Measurements from ENCODE around the gene KREMEN1.
"Not testable (repeated sequence)": the region's sequence is repeated elsewhere in the genome, so short reads cannot be mapped to it uniquely, and the experiment has no call there.

Gene KREMEN1

GRCh38 chr22:29114392-29114791 lies 41.6 kb downstream of the KREMEN1 start:
- Histone ChIP-seq H3K4me3 (ENCODE audit: low read length) (no peak overlapping the region), H2BK15ac (replicated peaks; ENCODE audit: low read depth) (no peak overlapping the region), H3K36me3 (ENCODE audit: control insufficient read depth, insufficient read depth, low read length) (no peaks in the 10 kb centered on the region), H2AK5ac (ENCODE audit: low read length) (no peak overlapping the region), H2BK120ac (ENCODE audit: low read depth, low read length) (no peak overlapping the region), H3K18ac (ENCODE audit: low read length) (no peak overlapping the region), H3K79me2 (ENCODE audit: control insufficient read depth, insufficient read depth, low read length) (no peaks in the 10 kb centered on the region), H4K5ac (ENCODE audit: low read length) (no peak overlapping the region), H3K27me3 (ENCODE audit: insufficient read depth, low read length, poor library complexity) (no peaks in the 10 kb centered on the region), H3K4me1 (ENCODE audit: control insufficient read depth, low read depth, low read length) (no peaks in the 10 kb centered on the region), H2BK5ac (ENCODE audit: low read length) (no peak overlapping the region), H3K27ac (ENCODE audit: low read depth, low read length) (no peak overlapping the region), H3K4ac (ENCODE audit: low read depth, low read length) (no peak overlapping the region), H3K79me1 (ENCODE audit: low read length) (no peaks in the 10 kb centered on the region), H3K9ac (ENCODE audit: low read length) (no peak overlapping the region), H3K56ac (ENCODE audit: low read length) (no peak overlapping the region), H3K23ac (ENCODE audit: low read length) (no peak overlapping the region), H4K8ac (ENCODE audit: low read depth, low read length) (no peak overlapping the region), H3K4me2 (ENCODE audit: low read length) (no peak overlapping the region)
- DNase-seq, result no peak
- WGBS (ENCODE audit: extremely low coverage, insufficient coverage, low lambda C conversion rate), result no CpG with 5 or more reads among the region's 4 CpGs

- Histone ChIP-seq H3K4ac (ENCODE audit: low read depth, low read length) (no peak overlapping the region), H4K8ac (ENCODE audit: low read depth, low read length) (no peak overlapping the region), H3K4me1 (ENCODE audit: control insufficient read depth, low read depth, low read length) (no peaks in the 10 kb centered on the region), H3K4me2 (ENCODE audit: low read length) (no peak overlapping the region), H3K27ac (ENCODE audit: low read depth, low read length) (no peak overlapping the region), H2BK120ac (ENCODE audit: low read depth, low read length) (no peak overlapping the region), H2BK15ac (replicated peaks; ENCODE audit: low read depth) (no peak overlapping the region), H3K79me1 (ENCODE audit: low read length) (no peaks in the 10 kb centered on the region), H3K18ac (ENCODE audit: low read length) (no peak overlapping the region), H3K4me3 (ENCODE audit: low read length) (no peak overlapping the region), H3K79me2 (ENCODE audit: control insufficient read depth, insufficient read depth, low read length) (no peaks in the 10 kb centered on the region), H4K5ac (ENCODE audit: low read length) (no peak overlapping the region), H3K56ac (ENCODE audit: low read length) (no peak overlapping the region), H2BK5ac (ENCODE audit: low read length) (no peak overlapping the region), H2AK5ac (ENCODE audit: low read length) (no peak overlapping the region), H3K9ac (ENCODE audit: low read length) (no peak overlapping the region), H3K23ac (ENCODE audit: low read length) (no peak overlapping the region), H3K27me3 (ENCODE audit: insufficient read depth, low read length, poor library complexity) (no peaks in the 10 kb centered on the region), H3K36me3 (ENCODE audit: control insufficient read depth, insufficient read depth, low read length) (no peaks in the 10 kb centered on the region)
- no CpG with 5 or more reads among the region's 2 CpGs for WGBS (ENCODE audit: extremely low coverage, insufficient coverage, low lambda C conversion rate)
- no peak for DNase-seq
Observed at GRCh38 chr22:29115682-29116288, 43.0 kb downstream of the KREMEN1 start.

GRCh38 chr22:29116397-29117123 lies 43.7 kb downstream of the KREMEN1 start:
- H3K23ac ChIP-seq (ENCODE audit: low read length), result no peak overlapping the region
- H4K5ac ChIP-seq (ENCODE audit: low read length), result no peak overlapping the region
- H3K4me2 ChIP-seq (ENCODE audit: low read length), result no peak overlapping the region
- H3K27me3 ChIP-seq (ENCODE audit: insufficient read depth, low read length, poor library complexity), result no peaks in the 10 kb centered on the region
- no peak overlapping the region for H2BK120ac ChIP-seq (ENCODE audit: low read depth, low read length)
- H3K4me3 ChIP-seq (ENCODE audit: low read length), result no peak overlapping the region
- DNase-seq, result no peak
- no peaks in the 10 kb centered on the region for H3K4me1 ChIP-seq (ENCODE audit: control insufficient read depth, low read depth, low read length)
- H2AK5ac ChIP-seq (ENCODE audit: low read length), result no peak overlapping the region
- no peak overlapping the region for H3K27ac ChIP-seq (ENCODE audit: low read depth, low read length)
- no peaks in the 10 kb centered on the region for H3K79me1 ChIP-seq (ENCODE audit: low read length)
- H3K79me2 ChIP-seq (ENCODE audit: control insufficient read depth, insufficient read depth, low read length), result no peaks in the 10 kb centered on the region
- no peak overlapping the region for H2BK15ac ChIP-seq (replicated peaks; ENCODE audit: low read depth)
- no peak overlapping the region for H3K4ac ChIP-seq (ENCODE audit: low read depth, low read length)
- H4K8ac ChIP-seq (ENCODE audit: low read depth, low read length), result no peak overlapping the region
- no CpG with 5 or more reads among the region's 3 CpGs for WGBS (ENCODE audit: extremely low coverage, insufficient coverage, low lambda C conversion rate)
- no peak overlapping the region for H2BK5ac ChIP-seq (ENCODE audit: low read length)
- no peak overlapping the region for H3K18ac ChIP-seq (ENCODE audit: low read length)
- no peak overlapping the region for H3K56ac ChIP-seq (ENCODE audit: low read length)
- no peaks in the 10 kb centered on the region for H3K36me3 ChIP-seq (ENCODE audit: control insufficient read depth, insufficient read depth, low read length)
- no peak overlapping the region for H3K9ac ChIP-seq (ENCODE audit: low read length)

GRCh38 chr22:29117799-29118477 lies 45.1 kb downstream of the KREMEN1 start:
- H3K79me2 ChIP-seq (ENCODE audit: control insufficient read depth, insufficient read depth, low read length), result no peaks in the 10 kb centered on the region
- no peak overlapping the region for H4K5ac ChIP-seq (ENCODE audit: low read length)
- no peak overlapping the region for H2BK15ac ChIP-seq (replicated peaks; ENCODE audit: low read depth)
- WGBS (ENCODE audit: extremely low coverage, insufficient coverage, low lambda C conversion rate), result no CpG with 5 or more reads among the region's 6 CpGs
- H3K4me3 ChIP-seq (ENCODE audit: low read length), result no peak overlapping the region
- H3K56ac ChIP-seq (ENCODE audit: low read length), result no peak overlapping the region
- no peak overlapping the region for H3K4ac ChIP-seq (ENCODE audit: low read depth, low read length)
- no peak overlapping the region for H2AK5ac ChIP-seq (ENCODE audit: low read length)
- H4K8ac ChIP-seq (ENCODE audit: low read depth, low read length), result no peak overlapping the region
- H3K18ac ChIP-seq (ENCODE audit: low read length), result no peak overlapping the region
- no peak overlapping the region for H2BK5ac ChIP-seq (ENCODE audit: low read length)
- no peak overlapping the region for H3K9ac ChIP-seq (ENCODE audit: low read length)
- no peak overlapping the region for H3K4me2 ChIP-seq (ENCODE audit: low read length)
- H3K36me3 ChIP-seq (ENCODE audit: control insufficient read depth, insufficient read depth, low read length), result no peaks in the 10 kb centered on the region
- no peak overlapping the region for H2BK120ac ChIP-seq (ENCODE audit: low read depth, low read length)
- H3K23ac ChIP-seq (ENCODE audit: low read length), result no peak overlapping the region
- H3K4me1 ChIP-seq (ENCODE audit: control insufficient read depth, low read depth, low read length), result no peaks in the 10 kb centered on the region
- H3K27ac ChIP-seq (ENCODE audit: low read depth, low read length), result no peak overlapping the region
- DNase-seq, result no peak
- H3K27me3 ChIP-seq (ENCODE audit: insufficient read depth, low read length, poor library complexity), result no peaks in the 10 kb centered on the region
- no peaks in the 10 kb centered on the region for H3K79me1 ChIP-seq (ENCODE audit: low read length)

- H2BK15ac ChIP-seq (replicated peaks; ENCODE audit: low read depth); H3K4me3 ChIP-seq (ENCODE audit: low read length); H3K4ac ChIP-seq (ENCODE audit: low read depth, low read length); H4K5ac ChIP-seq (ENCODE audit: low read length); H3K23ac ChIP-seq (ENCODE audit: low read length); H2BK5ac ChIP-seq (ENCODE audit: low read length); H3K4me1 ChIP-seq (ENCODE audit: control insufficient read depth, low read depth, low read length); H3K9ac ChIP-seq (ENCODE audit: low read length); H3K27me3 ChIP-seq (ENCODE audit: insufficient read depth, low read length, poor library complexity); H3K56ac ChIP-seq (ENCODE audit: low read length); H2BK120ac ChIP-seq (ENCODE audit: low read depth, low read length); H3K79me2 ChIP-seq (ENCODE audit: control insufficient read depth, insufficient read depth, low read length); H4K8ac ChIP-seq (ENCODE audit: low read depth, low read length); H3K18ac ChIP-seq (ENCODE audit: low read length); H3K79me1 ChIP-seq (ENCODE audit: low read length); H2AK5ac ChIP-seq (ENCODE audit: low read length); DNase-seq; H3K36me3 ChIP-seq (ENCODE audit: control insufficient read depth, insufficient read depth, low read length); H3K4me2 ChIP-seq (ENCODE audit: low read length); H3K27ac ChIP-seq (ENCODE audit: low read depth, low read length): not testable (repeated sequence)
- WGBS (ENCODE audit: extremely low coverage, insufficient coverage, low lambda C conversion rate), result 100% methylated on average over 3 of the region's 7 CpGs
Observed at GRCh38 chr22:29120098-29120912, 47.5 kb downstream of the KREMEN1 start.
